Ovary (tissue), 9 donors: ENCODE data around the gene RCSD1. TPM values are rescaled to one million over a fixed set of nuclear protein-coding genes. Genes with fewer than 3 reads are reported as not detected.

Experiments
- DNase-seq, 5 donors: peaks; one replicate each; pipeline ENCODE4 v3.0.0-alpha.2; 2019 to 2020
- H3K27ac ChIP-seq, 2 donors: fragments of 200-600 bp; one replicate each; pipeline versions ENCODE4 v1.5.1 to v1.8.0; 2019 to 2022
- H3K27me3 ChIP-seq: fragments of 200-600 bp; one replicate; pipeline ENCODE4 v1.8.0; 2022
- H3K36me3 ChIP-seq: fragments of 200-600 bp; sonication (generic); one replicate; pipeline ENCODE4 v1.5.1; 2019
- H3K4me1 ChIP-seq: one replicate; pipeline ENCODE4 v1.8.1; 2013; ENCODE audit warnings: mild to moderate bottlenecking, moderate library complexity; ENCODE audit not compliant: insufficient read depth
- H3K4me3 ChIP-seq: fragments of 200-600 bp; sonication (generic); one replicate; pipeline ENCODE4 v1.5.1; 2017
- H3K9me3 ChIP-seq, 2 donors: fragments of 200-600 bp in 1 of 2; sonication (generic) in 1 of 2; one replicate each; pipeline versions ENCODE4 v1.5.1 to v1.8.1; 2013 to 2019; ENCODE audit warnings: mild to moderate bottlenecking in 1 of 2, moderate library complexity in 1 of 2
- EP300 ChIP-seq: sonication (generic); formaldehyde crosslinking; IDR thresholded peaks from one replicate; pipeline ENCODE4 v1.6.1; 2017; ENCODE audit warnings: antibody characterized with exemption
- POLR2A ChIP-seq: fragments of 450-650 bp; IDR thresholded peaks from one replicate; pipeline ENCODE4 v1.6.1; 2017; ENCODE audit warnings: antibody characterized with exemption, mild to moderate bottlenecking, moderate library complexity
- WGBS, 3 donors: extraction: QIAGEN DNeasy Blood & Tissue Kit in 1 of 3; methylation state at CpG; one replicate each; pipeline versions ENCODE4 v1.1.5 to v1.1.7; 2013 to 2017; 5-methylcytosine and 5-hydroxymethylcytosine counted together
- intact Hi-C, 4 donors: fragments of 100-400 bp; cut with DNase I; formaldehyde crosslinking; loops; one replicate each; pipeline versions ENCODE4 v1.11.0 to v1.15.1; 2022 to 2023
- polyA plus RNA-seq, 2 donors: library from polyadenylated mRNA; stranded (reverse); fragments of 200-250 nt in 1 of 2; fragments of 350-450 nt in 1 of 2; fragmentation: Illumina TruSeq in 1 of 2; extraction: RNeasy Lipid Tissue Mini Kit (QIAGEN cat#74804) in 1 of 2; gene quantifications; one replicate each; pipeline ENCODE4 v1.2.3, GENCODE V29; 2013 to 2014
- total RNA-seq, 7 donors: library from RNA; depleted of rRNA in 2 of 7; stranded (reverse); fragments of >200 nt in 2 of 7; fragmentation: NEBNext Ultra II Directional in 3 of 7; extraction: Animal tissue kit (Norgen Biotek cat#: 25700) in 3 of 7; gene quantifications; one replicate each; pipeline versions ENCODE4 v1.1.0 to v1.2.4, GENCODE V29; 2016 to 2023
- TF ChIP-seq, protein P1 (sequence below), 3 donors: fragments of 450-650 bp in 2 of 3; fragments of 200-600 bp in 1 of 3; IDR thresholded peaks; one replicate each; pipeline versions ENCODE4 v1.5.1 to v1.8.0; 2016 to 2022; ENCODE audit warnings: antibody characterized with exemption in 3 of 3, mild to moderate bottlenecking in 1 of 3
- donor health status: DM: no; HTN: no; CAD: no; lungs with moderate emphysema.
- donor health status: DM: no; HTN: no; CAD: no.
- donor health status: Bipolar disorder and iron deficiency.
- donor health status: DM: yes; HTN: yes; CAD: no.
- donor health status: DM: no; HTN: no; CAD: no.
- donor health status: DM: yes; HTN: yes; CAD: no.

RCSD1 gene
- total and polyA plus RNA-seq, 9 donors, result 2.1 to 10.9 (median 3.2) TPM

DNA sequence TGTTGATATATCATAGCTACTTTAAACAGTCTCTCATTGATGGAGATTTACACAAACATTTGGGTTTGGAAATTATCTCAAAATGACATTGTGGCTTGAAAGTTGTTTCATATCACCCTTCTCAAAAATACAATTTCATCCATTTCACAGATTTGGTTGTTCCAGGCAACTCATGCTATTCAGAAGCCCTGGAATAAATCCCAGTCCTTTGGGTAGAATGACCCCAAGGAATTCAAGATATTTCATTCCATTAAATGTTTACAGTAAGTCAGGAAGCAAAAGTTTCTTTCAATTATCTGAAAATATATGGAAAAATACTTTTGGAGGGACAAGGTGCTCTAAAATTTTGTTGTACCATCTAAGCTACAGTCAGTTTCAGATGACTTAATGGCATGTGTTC, 118.9 kb downstream of the RCSD1 start:
- intact Hi-C loops, result no loop called here
- no peaks in the 10 kb centered on the region for H3K27me3 ChIP-seq
- TF ChIP-seq EP300, result no peak
- no peak for TF ChIP-seq POLR2A
- TF ChIP-seq, protein P1, sequence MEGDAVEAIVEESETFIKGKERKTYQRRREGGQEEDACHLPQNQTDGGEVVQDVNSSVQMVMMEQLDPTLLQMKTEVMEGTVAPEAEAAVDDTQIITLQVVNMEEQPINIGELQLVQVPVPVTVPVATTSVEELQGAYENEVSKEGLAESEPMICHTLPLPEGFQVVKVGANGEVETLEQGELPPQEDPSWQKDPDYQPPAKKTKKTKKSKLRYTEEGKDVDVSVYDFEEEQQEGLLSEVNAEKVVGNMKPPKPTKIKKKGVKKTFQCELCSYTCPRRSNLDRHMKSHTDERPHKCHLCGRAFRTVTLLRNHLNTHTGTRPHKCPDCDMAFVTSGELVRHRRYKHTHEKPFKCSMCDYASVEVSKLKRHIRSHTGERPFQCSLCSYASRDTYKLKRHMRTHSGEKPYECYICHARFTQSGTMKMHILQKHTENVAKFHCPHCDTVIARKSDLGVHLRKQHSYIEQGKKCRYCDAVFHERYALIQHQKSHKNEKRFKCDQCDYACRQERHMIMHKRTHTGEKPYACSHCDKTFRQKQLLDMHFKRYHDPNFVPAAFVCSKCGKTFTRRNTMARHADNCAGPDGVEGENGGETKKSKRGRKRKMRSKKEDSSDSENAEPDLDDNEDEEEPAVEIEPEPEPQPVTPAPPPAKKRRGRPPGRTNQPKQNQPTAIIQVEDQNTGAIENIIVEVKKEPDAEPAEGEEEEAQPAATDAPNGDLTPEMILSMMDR (IDR thresholded peaks at IDR 0.05), result no peak
- no peaks in the 10 kb centered on the region for H3K9me3 ChIP-seq
- peaks cover 1% of the 10 kb centered on the region for H3K4me1 ChIP-seq
- H3K36me3 ChIP-seq, result no peaks in the 10 kb centered on the region
- DNase-seq, result no peak
- H3K27ac ChIP-seq, result no peak overlapping the region
- H3K4me3 ChIP-seq, result no peak overlapping the region

DNA sequence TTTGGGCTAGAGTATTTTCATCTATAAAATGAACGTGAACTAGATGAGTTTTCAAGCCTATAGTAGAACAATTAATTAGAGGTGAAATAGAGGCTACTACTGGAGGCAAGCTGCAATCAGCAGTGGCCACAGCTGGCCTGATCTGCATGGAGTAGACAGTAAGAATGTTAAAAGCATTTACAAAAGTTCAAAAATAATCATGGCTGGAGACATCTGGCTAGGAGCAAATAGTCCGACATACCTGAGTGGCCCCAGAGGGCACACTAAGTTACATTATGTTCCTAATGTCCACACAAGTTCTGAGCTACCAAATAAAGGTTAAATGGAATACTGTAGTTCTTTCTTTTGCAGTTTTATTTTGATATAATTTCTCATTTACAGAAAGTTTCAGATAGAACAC, 119.7 kb downstream of the RCSD1 start:
- intact Hi-C loops, result no loop called here
- no peak overlapping the region for H3K27ac ChIP-seq
- no peaks in the 10 kb centered on the region for H3K27me3 ChIP-seq
- WGBS, 3 donors, result 30 to 42% (median 39%) methylated on average over 2 of the region's 2 CpGs
- no peaks in the 10 kb centered on the region for H3K36me3 ChIP-seq
- no peaks in the 10 kb centered on the region for H3K9me3 ChIP-seq
- TF ChIP-seq, protein P1 (IDR thresholded peaks at IDR 0.05), result no peak
- TF ChIP-seq POLR2A (no peak), EP300 (no peak)
- H3K4me3 ChIP-seq, result no peak overlapping the region
- no peak for DNase-seq
- H3K4me1 ChIP-seq, result peaks cover 1% of the 10 kb centered on the region

DNA sequence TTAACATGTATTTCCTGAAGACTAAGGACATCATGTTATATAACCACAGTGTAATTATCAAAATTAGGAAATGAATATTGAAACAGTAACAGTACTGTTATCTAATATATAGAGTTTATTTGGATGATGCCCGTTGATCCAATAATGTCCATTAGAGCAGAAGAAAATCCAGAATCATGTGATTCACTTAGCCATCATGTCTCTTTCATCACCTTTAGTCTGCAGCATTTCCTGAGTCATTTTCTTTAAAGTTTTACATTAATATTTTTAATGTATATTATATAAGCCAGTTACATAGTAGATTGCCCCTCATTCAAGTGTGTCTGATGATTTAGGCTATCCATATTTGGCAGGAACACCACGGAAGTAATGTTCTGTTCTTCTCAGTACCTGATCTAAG, 120.6 kb downstream of the RCSD1 start:
- Histone ChIP-seq H3K4me1 (peaks cover 1% of the 10 kb centered on the region), H3K27me3 (no peaks in the 10 kb centered on the region), H3K27ac (no peak overlapping the region), H3K36me3 (no peaks in the 10 kb centered on the region), H3K9me3 (no peaks in the 10 kb centered on the region), H3K4me3 (no peak overlapping the region)
- WGBS, 3 donors, result 92 to 97% (median 93%) methylated on average over 2 of the region's 2 CpGs
- no peak for TF ChIP-seq POLR2A
- TF ChIP-seq, protein P1 (IDR thresholded peaks at IDR 0.05), result no peak
- TF ChIP-seq EP300, result no peak
- intact Hi-C loops, result no loop called here
- DNase-seq, result no peak

DNA sequence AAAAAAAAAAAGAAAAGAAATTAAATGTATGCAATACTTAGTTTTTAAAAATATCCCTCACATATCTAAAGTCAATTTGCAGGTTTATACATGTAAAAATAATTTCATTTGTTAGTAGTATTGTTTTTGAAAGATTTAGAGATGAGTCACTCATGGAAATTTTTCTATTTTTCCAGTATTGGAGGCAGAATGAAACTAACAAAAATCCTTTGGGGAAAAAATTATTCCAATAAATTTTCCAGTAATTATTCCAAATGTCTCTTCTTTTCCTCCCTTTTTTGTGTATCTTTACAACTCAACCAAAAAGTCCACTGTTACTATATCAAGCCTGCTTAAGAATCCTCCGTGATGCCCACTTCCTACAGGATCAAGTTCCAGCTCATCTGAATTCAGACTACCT, 121.6 kb downstream of the RCSD1 start:
- no peaks in the 10 kb centered on the region for H3K36me3 ChIP-seq
- WGBS, 3 donors, result 22 to 55% (median 32%) methylated on average over 1 of the region's 1 CpG
- H3K4me3 ChIP-seq, result no peak overlapping the region
- TF ChIP-seq, protein P1 (IDR thresholded peaks at IDR 0.05), result no peak
- TF ChIP-seq POLR2A (no peak), EP300 (no peak)
- no peaks in the 10 kb centered on the region for H3K9me3 ChIP-seq
- no peak for DNase-seq
- no peak overlapping the region for H3K27ac ChIP-seq
- no peaks in the 10 kb centered on the region for H3K27me3 ChIP-seq
- intact Hi-C loops, result no loop called here
- H3K4me1 ChIP-seq, result peaks cover 1% of the 10 kb centered on the region
